Transverse colon (tissue), 4 donors: ENCODE measurements around the gene IQCF2. TPM values are rescaled to one million over a fixed set of nuclear protein-coding genes. Genes with fewer than 3 reads are reported as not detected.

ENCODE experiments used
- DNase-seq: peaks from one replicate; pipeline ENCODE4 v3.0.0-alpha.2; 2019
- H3K27ac ChIP-seq, 4 donors: fragments of 200-600 bp; sonication (generic); 2 replicates each; pipeline ENCODE4 v1.5.1; 2016 to 2018; ENCODE audit warnings: inconsistent platforms in 4 of 4
- H3K27me3 ChIP-seq: fragments of 200-600 bp; sonication (generic); 2 replicates; pipeline ENCODE4 v1.5.1; 2017; ENCODE audit warnings: inconsistent platforms
- H3K36me3 ChIP-seq, 4 donors: fragments of 200-600 bp; sonication (generic); 2 replicates each; pipeline ENCODE4 v1.5.1; 2017 to 2019; ENCODE audit warnings: inconsistent platforms in 4 of 4
- H3K4me1 ChIP-seq, 4 donors: fragments of 200-600 bp; sonication (generic); 2 replicates each; pipeline ENCODE4 v1.5.1; 2017 to 2020; ENCODE audit warnings: inconsistent platforms in 4 of 4
- H3K4me3 ChIP-seq, 4 donors: fragments of 200-600 bp; sonication (generic); 1 replicate in 1 of 4; 2 replicates in 3 of 4; pipeline versions ENCODE4 v1.5.1 to v1.6.1; 2017 to 2019; ENCODE audit warnings: inconsistent platforms in 4 of 4
- H3K9me3 ChIP-seq, 2 donors: fragments of 200-600 bp; sonication (generic); 2 replicates each; pipeline ENCODE4 v1.5.1; 2017 to 2019; ENCODE audit warnings: inconsistent platforms in 2 of 2
- EP300 ChIP-seq: sonication (generic); formaldehyde crosslinking; IDR thresholded peaks from one replicate; pipeline ENCODE4 v1.6.1; 2017; ENCODE audit warnings: antibody characterized with exemption, low read depth
- POLR2A ChIP-seq: fragments of 450-650 bp; IDR thresholded peaks from one replicate; pipeline ENCODE4 v1.6.1; 2016; ENCODE audit warnings: antibody characterized with exemption, mild to moderate bottlenecking, moderate library complexity
- POLR2AphosphoS5 ChIP-seq, 3 donors: sonication (generic); formaldehyde crosslinking; IDR thresholded peaks; one replicate each; pipeline ENCODE4 v1.6.1; 2016; ENCODE audit warnings: antibody characterized with exemption in 3 of 3
- WGBS, 2 donors: methylation state at CpG; one replicate each; pipeline ENCODE4 v1.1.5; 2018; ENCODE audit warnings: low coverage in 1 of 2; 5-methylcytosine and 5-hydroxymethylcytosine counted together
- in situ Hi-C, 4 donors: fragments of 200-750 bp; cut with MboI; loops; one replicate each; pipeline versions ENCODE4 v1.15.0 to v1.15.1; 2017; ENCODE audit warnings: low sequenced_read_pairs in 3 of 4, low pct_ligation_motif_present in 1 of 4, low pct_unique_long_range_greater_than_20kb in 1 of 4
- intact Hi-C: fragments of 100-400 bp; cut with DNase I; formaldehyde crosslinking; loops from one replicate; pipeline ENCODE4 v1.15.1; 2023; ENCODE audit warnings: low total_unique reads
- total RNA-seq, 4 donors: library from RNA; depleted of rRNA; stranded (reverse); fragments of >200 nt; gene quantifications; one replicate each; pipeline ENCODE4 v1.1.0, GENCODE V29; 2016
- TF ChIP-seq, protein P1 (sequence below), 5 experiments: fragments of 200-600 bp in 3 of 5; fragments of 450-650 bp in 2 of 5; sonication (generic) in 3 of 5; IDR thresholded peaks; 1 replicate in 2 of 5; 2 replicates in 3 of 5; pipeline ENCODE4 v1.5.1; 2016 to 2017; ENCODE audit warnings: antibody characterized with exemption in 5 of 5, inconsistent platforms in 3 of 5, mild to moderate bottlenecking in 2 of 5, moderate library complexity in 1 of 5

The IQCF2 gene
- not detected for total RNA-seq

DNA sequence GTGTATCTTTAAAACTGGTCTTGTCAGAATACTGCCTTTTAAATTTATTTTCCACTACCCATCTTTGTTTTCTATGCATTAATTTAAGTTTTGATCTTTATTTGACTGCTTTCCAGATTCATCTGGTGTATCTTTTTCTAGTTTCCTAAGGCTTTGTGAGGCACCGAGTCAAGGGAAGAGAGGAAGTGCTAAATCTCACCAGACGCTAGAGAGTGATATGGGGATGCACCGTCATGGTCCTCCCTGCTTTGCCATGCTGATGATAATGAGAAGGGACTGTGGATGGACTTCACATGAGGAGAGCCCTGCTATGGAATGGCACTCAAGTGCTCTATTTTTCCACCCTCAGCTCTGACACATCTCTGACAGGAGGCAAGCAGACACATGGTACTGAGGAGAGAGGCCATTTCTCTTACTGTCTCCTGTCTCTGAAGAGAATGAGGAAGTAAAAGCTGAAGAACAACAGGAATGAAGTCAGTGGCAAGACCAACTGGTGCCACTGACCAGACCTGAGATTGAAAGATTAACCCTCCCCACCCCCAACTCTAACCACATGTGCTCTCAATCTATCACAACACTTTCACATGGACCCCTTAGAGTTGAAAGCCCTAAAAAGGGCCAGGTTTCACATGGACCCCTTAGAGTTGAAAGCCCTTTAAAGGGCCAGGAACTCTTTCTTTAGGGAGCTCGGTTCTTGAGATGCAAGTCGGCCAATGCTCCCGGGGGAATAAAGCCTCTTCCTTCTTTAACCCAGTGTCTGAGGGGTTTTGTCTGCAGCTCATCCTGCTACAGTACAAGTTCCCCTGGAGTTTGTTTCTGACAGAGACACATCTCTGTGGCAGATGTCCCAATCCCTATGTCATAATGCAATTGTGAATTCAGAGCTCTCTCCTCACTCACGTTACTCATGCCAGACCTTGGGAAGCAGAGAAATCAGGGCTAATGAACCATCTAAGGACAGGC is at the start of gene IQCF2:
TSS of gene IQCF2 (plus strand) at position 913 of the 963 bp plus-strand sequence. CDS start 52 bp downstream, outside the sequence.
- WGBS, 2 donors: 67% methylated on average over 3 to 4 of the region's 7 CpGs
- in situ Hi-C loops: no loop called here
- intact Hi-C loops: no loop called here

DNA sequence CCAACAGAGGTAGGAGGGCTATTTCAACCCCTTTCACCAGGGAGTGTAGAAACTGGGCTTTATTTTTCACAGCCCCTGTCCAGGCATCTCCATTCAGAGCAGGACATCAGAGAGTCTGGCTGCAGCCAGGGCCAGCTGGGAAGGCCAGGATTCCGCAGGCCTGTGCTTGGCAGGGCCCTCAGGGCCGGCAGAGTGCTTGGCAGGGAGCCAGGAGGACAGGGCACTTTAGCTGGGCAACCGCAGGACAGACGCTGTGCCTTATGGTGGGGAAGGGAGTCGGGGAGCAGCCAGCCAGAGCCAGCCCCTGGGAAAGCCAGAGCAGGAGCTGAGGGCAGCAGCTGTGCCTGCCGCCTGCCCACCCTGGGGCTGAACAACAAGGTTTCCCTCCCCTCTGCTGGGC is 47.9 kb upstream of the IQCF2 start:
- in situ Hi-C loops (loop anchor here in 1 of 4 donors (25.0 kb wide), 1 partner anchor 301 kb away; the partner anchor contains the start of gene DCAF1), intact Hi-C loops (no loop called here)
- H3K27me3 ChIP-seq: peaks cover 5% of the 10 kb centered on the region
- no peaks in the 10 kb centered on the region for H3K36me3 ChIP-seq
- TF ChIP-seq EP300 (no peak), POLR2A (no peak), POLR2AphosphoS5 (IDR thresholded peaks at IDR 0.05) (no peak)
- TF ChIP-seq, protein P1, sequence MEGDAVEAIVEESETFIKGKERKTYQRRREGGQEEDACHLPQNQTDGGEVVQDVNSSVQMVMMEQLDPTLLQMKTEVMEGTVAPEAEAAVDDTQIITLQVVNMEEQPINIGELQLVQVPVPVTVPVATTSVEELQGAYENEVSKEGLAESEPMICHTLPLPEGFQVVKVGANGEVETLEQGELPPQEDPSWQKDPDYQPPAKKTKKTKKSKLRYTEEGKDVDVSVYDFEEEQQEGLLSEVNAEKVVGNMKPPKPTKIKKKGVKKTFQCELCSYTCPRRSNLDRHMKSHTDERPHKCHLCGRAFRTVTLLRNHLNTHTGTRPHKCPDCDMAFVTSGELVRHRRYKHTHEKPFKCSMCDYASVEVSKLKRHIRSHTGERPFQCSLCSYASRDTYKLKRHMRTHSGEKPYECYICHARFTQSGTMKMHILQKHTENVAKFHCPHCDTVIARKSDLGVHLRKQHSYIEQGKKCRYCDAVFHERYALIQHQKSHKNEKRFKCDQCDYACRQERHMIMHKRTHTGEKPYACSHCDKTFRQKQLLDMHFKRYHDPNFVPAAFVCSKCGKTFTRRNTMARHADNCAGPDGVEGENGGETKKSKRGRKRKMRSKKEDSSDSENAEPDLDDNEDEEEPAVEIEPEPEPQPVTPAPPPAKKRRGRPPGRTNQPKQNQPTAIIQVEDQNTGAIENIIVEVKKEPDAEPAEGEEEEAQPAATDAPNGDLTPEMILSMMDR (IDR thresholded peaks at IDR 0.05): no peak
- WGBS, 2 donors: 40 to 64% methylated on average over 1 to 6 of the region's 6 CpGs
- no peak overlapping the region for H3K27ac ChIP-seq
- H3K4me3 ChIP-seq: no peak overlapping the region
- DNase-seq: no peak
- no peaks in the 10 kb centered on the region for H3K9me3 ChIP-seq
- H3K4me1 ChIP-seq: no peaks in the 10 kb centered on the region

More for the DNA sequence above, at the start of gene IQCF2:
- DNase-seq: no peak
- H3K27me3 ChIP-seq: peaks cover 10% of the 10 kb centered on the region
- no peak within 1 kb of the TSS for H3K27ac ChIP-seq
- H3K4me3 ChIP-seq: no peak within 1 kb of the TSS
- H3K4me1 ChIP-seq: no peaks in the 10 kb centered on the region
- no peaks in the 10 kb centered on the region for H3K9me3 ChIP-seq
- TF ChIP-seq, protein P1 (IDR thresholded peaks at IDR 0.05): no peak
- TF ChIP-seq POLR2AphosphoS5 (IDR thresholded peaks at IDR 0.05): no peak
- TF ChIP-seq POLR2A: no peak
- TF ChIP-seq EP300: no peak
- no peaks in the 10 kb centered on the region for H3K36me3 ChIP-seq

DNA sequence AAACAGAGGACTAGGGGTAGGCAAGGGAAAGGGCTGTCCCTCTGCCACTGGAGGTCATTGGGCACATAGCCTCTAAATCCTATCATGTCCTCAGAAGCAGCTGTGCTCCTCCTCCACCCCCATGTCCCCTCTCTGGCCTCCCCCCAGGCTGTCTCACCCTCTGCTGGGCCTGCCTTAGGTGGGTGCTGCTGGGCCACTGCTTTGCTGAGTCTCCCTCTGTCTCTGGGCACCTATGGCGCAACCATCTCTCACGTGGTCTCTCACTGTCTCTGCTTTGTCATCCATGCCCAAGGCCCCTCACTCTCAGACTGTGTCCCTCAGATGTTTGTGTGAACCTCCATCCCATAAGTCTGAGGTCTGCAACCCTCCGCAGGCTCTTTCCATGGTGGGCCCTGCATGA is 47.4 kb upstream of the IQCF2 start:
- Histone ChIP-seq H3K4me3 (no peak overlapping the region), H3K36me3 (no peaks in the 10 kb centered on the region), H3K9me3 (no peaks in the 10 kb centered on the region), H3K27me3 (peaks cover 5% of the 10 kb centered on the region), H3K4me1 (no peaks in the 10 kb centered on the region), H3K27ac (no peak overlapping the region)
- TF ChIP-seq POLR2AphosphoS5 (IDR thresholded peaks at IDR 0.05) (no peak), EP300 (no peak), POLR2A (no peak)
- TF ChIP-seq, protein P1 (IDR thresholded peaks at IDR 0.05): no peak
- WGBS, 2 donors: 92% methylated on average over 3 of the region's 3 CpGs; no CpG with 5 or more reads in 1 of the 2 donors
- in situ Hi-C loops (loop anchor here in 1 of 4 donors (25.0 kb wide), 1 partner anchor 302 kb away; the partner anchor contains the start of gene DCAF1), intact Hi-C loops (no loop called here)
- no peak for DNase-seq

DNA sequence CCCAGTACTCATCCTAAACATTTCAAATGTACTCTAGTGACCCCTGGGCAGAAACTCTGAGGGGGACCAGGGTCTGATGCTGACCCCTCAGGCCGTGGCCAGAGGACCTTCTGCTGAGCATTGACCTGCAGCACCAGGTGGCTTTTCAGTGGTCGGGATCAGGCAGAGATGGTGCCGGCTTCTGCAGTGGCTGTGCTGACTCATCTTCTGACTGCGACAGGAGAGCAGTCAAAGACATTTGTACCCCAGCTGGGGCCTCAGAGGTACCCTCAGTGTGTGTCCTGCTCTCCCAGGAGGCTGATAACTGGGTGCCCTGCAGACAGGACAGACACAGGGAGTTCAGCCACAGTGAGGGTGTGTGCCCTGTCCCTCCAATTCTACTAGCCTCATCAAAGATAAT is 45.8 kb upstream of the IQCF2 start:
- WGBS, 2 donors: 67% methylated on average over 4 of the region's 4 CpGs; no CpG with 5 or more reads in 1 of the 2 donors

More for the DNA sequence above, 45.8 kb upstream of the IQCF2 start:
- TF ChIP-seq, protein P1 (IDR thresholded peaks at IDR 0.05): no peak
- TF ChIP-seq POLR2AphosphoS5 (IDR thresholded peaks at IDR 0.05): no peak
- TF ChIP-seq EP300: no peak
- TF ChIP-seq POLR2A: no peak
- intact Hi-C loops (no loop called here), in situ Hi-C loops (loop anchor here in 1 of 4 donors (25.0 kb wide), 1 partner anchor 303 kb away; the partner anchor contains the start of gene DCAF1)
- Histone ChIP-seq H3K27me3 (peaks cover 5% of the 10 kb centered on the region), H3K9me3 (no peaks in the 10 kb centered on the region), H3K4me3 (no peak overlapping the region), H3K36me3 (no peaks in the 10 kb centered on the region), H3K27ac (no peak overlapping the region), H3K4me1 (no peaks in the 10 kb centered on the region)
- no peak for DNase-seq
